NB4 (cell line): ENCODE data around the gene LGALS1.

Experiments
- CTCF ChIP-seq: IDR thresholded peaks from one replicate; pipeline ENCODE4 v1.5.1; 2012; ENCODE audit warnings: low read depth, low read length
- MAX ChIP-seq: IDR thresholded peaks from 2 replicates; pipeline ENCODE4 v1.6.1; 2011; ENCODE audit warnings: low read depth, low read length
- POLR2A ChIP-seq: IDR thresholded peaks from 2 replicates; pipeline ENCODE4 v1.6.1; 2011; ENCODE audit warnings: mild to moderate bottlenecking; ENCODE audit not compliant: insufficient read length; ENCODE audit errors: extremely low read depth

GRCh38 chr22:37647317-37647716 is 28.1 kb upstream of the LGALS1 start:
- TF ChIP-seq CTCF, result no peak
- TF ChIP-seq MAX, result no peak
- no peak for TF ChIP-seq POLR2A
